ENCODE results near the gene FHAD1.

Gene FHAD1

DNA sequence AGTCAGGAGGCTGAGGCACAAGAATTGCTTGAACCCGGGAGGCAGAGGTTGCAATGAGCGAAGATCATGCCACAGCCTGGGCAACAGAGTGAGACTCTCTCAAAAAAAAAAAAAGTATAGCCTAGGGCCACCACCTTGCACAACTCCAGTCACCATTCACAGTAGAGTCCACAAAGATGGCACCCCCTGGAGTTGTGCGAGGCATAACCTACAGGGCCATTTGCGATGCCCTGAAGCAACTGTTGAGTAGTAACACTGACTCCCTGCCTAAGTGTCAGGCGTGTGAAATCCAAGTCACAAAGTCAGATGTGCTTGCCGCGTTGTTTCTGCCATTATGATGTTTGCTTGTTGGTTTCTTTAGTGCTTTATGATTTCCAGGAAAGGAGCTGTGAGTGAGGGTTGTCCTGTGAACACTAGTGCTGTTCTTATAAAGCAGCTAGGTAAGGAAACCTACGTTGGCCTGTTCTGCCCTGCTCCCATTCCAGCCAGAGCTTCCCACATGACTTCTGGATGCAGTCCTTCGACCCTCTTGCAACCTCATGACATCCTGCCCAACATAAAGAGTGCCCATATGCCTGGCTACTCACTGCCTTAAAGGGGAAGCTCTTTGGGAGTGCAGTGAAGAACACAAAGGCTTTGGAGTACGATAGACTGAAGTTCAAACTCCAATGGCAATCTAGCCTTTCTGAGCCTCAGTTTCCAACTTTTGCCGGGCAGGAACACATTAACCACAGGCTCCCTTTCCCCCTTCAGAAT, 29.8 kb downstream of the FHAD1 start:
- no peak for DNase-seq (ENCODE audit: low read depth)
- H3K4me3 ChIP-seq (ENCODE audit: low read length), result no peak overlapping the region
- TF ChIP-seq, protein P1, sequence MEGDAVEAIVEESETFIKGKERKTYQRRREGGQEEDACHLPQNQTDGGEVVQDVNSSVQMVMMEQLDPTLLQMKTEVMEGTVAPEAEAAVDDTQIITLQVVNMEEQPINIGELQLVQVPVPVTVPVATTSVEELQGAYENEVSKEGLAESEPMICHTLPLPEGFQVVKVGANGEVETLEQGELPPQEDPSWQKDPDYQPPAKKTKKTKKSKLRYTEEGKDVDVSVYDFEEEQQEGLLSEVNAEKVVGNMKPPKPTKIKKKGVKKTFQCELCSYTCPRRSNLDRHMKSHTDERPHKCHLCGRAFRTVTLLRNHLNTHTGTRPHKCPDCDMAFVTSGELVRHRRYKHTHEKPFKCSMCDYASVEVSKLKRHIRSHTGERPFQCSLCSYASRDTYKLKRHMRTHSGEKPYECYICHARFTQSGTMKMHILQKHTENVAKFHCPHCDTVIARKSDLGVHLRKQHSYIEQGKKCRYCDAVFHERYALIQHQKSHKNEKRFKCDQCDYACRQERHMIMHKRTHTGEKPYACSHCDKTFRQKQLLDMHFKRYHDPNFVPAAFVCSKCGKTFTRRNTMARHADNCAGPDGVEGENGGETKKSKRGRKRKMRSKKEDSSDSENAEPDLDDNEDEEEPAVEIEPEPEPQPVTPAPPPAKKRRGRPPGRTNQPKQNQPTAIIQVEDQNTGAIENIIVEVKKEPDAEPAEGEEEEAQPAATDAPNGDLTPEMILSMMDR (conservative IDR thresholded peaks at IDR 0.05; ENCODE audit: low read depth, low read length), result no peak

DNA sequence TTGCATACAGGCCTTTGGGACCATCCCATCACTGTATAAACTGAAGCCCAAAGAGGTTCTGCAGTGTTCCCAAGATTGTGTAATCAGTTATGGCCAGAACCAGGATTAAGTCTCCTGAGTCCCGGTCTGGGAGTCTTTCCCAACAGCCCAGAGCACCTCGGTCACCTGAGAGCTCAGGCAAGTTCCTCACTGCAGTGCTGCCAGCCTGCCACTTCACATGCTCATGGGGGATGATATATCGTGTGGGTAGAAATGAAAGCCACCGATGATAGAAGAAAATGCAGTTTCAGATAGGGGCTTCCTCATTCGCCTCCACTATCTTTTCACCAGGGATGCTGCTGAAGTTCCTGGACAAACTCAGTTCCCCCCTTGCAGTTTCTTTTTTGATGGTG, 30.4 kb downstream of the FHAD1 start:
- TF ChIP-seq, protein P1 (conservative IDR thresholded peaks at IDR 0.05; ENCODE audit: low read depth, low read length), result no peak
- no peak overlapping the region for H3K4me3 ChIP-seq (ENCODE audit: low read length)
- no peak for DNase-seq (ENCODE audit: low read depth)

DNA sequence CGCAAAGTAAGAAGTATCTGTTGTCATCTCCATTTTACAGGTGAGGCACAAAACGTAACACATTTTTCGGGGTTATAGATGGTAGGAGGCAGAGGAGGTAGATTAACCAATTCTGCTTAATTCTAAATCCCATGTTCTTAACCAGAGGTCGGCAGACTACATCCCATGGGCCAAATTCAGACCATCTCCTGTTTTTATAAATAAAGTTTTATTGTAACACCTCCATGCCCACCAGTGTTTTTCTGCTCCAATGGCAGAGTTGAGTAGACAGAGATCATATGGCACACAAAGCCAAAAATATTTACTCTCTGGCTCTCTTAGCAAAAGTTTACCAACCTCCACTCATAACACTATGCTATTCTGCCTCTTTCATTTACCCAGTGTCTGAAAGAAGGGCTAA, 30.9 kb downstream of the FHAD1 start:
- no peak for DNase-seq (ENCODE audit: low read depth)
- no peak overlapping the region for H3K4me3 ChIP-seq (ENCODE audit: low read length)
- TF ChIP-seq, protein P1 (conservative IDR thresholded peaks at IDR 0.05; ENCODE audit: low read depth, low read length), result no peak

DNA sequence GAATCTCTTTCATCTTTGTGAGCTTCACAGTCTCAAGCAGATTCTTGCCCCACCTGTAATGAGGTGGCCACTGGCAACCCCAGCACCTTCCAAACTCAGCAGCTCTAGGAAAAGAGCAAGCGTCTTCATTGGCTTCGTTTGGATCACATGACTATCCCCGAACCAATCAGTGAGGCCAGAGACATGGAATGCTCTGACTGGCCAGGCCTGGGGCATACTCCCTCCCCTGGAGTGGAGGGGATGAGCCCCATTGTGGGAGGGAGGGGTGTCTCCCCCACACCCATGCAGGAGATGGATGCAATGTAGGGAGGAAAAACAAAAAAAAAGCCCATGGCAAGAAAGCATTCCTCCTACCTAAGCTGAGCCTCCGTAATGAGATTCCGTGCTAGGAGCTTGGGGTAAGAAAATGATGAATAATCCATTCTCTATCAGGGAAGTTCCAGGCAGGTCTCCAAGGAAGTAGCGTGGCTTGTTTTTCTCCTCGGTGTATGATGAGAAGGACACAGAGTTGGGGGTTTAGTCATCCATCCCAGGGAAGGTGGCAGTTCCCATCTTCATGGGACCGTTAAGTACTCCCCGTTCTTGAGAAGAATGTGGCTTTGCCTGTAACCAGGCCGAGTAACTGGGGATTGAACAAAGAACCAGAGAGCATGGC, 32.7 kb downstream of the FHAD1 start:
- no peak for DNase-seq (ENCODE audit: low read depth)
- H3K4me3 ChIP-seq (ENCODE audit: low read length), result no peak overlapping the region
- TF ChIP-seq, protein P1 (conservative IDR thresholded peaks at IDR 0.05; ENCODE audit: low read depth, low read length), result no peak

DNA sequence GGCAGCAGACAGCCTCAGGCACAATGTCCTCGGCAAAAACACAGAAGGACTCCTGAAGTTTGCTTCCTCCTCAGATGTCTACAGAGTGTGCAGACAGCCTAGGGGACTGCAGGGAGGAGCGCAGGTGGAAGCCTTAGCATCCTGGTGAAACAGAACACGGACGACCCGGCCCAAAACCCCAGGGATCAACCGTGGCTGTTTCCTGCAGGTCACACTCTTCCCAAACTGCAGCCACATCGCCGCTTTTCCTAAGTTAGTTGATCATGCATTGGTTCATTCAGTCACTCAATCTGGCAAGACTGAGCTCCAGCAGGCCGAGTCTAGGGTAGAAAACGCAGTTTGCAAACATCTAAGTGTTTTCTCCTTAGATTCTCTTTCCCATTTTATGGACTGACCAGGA, 33.4 kb downstream of the FHAD1 start:
- H3K4me3 ChIP-seq (ENCODE audit: low read length), result no peak overlapping the region
- TF ChIP-seq, protein P1 (conservative IDR thresholded peaks at IDR 0.05; ENCODE audit: low read depth, low read length), result no peak
- DNase-seq (ENCODE audit: low read depth), result no peak

DNA sequence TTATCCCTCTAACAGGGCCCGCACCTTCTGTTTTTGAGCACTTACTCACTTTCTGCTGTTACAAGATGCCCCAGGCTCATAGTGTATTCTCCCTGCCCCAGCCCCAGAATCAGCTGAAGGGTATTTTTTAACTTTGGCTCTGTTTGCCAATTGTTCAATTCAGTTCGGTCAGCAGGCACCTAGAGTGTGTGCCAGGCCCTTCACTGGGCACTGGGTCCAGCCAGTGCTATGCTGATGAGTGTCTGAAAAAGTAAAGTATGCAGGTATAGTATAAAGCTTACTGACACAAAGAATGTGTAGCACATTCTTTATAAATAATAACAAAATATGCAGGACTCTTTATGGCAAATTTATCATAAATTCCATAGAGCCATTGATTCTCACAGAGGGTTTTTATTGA, 35.0 kb downstream of the FHAD1 start:
- no peak for DNase-seq (ENCODE audit: low read depth)
- H3K4me3 ChIP-seq (ENCODE audit: low read length), result no peak overlapping the region
- TF ChIP-seq, protein P1 (conservative IDR thresholded peaks at IDR 0.05; ENCODE audit: low read depth, low read length), result no peak
